SK-N-SH treated with all-trans-retinoic acid at 6 μM for 48 hours (cell line): ENCODE measurements around the gene EVC.

Experiments used
- ATAC-seq: fragments of 200-7000 bp; cut with Tn5 transposase; 3 replicates; pipeline ENCODE4 v1.9.1; 2020; ENCODE audit warnings: mild to moderate bottlenecking, moderate library complexity
- ARNTL ChIP-seq: fragments of 450-650 bp; formaldehyde crosslinking; IDR thresholded peaks from 2 replicates; pipeline ENCODE4 v1.5.0; 2020; ENCODE audit warnings: low read depth, mild to moderate bottlenecking, moderate library complexity, borderline replicate concordance
- BACH2 ChIP-seq: fragments of 250-450 bp; sonication (Bioruptor Pico); IDR thresholded peaks from 2 replicates; pipeline ENCODE4 v1.9.0; 2021; ENCODE audit warnings: mild to moderate bottlenecking, borderline replicate concordance
- CSDC2 ChIP-seq: fragments of 250-450 bp; sonication (Bioruptor Pico); IDR thresholded peaks from 2 replicates; pipeline ENCODE4 v1.5.0; 2020; ENCODE audit warnings: mild to moderate bottlenecking, moderate library complexity
- ESRRG ChIP-seq: fragments of 250-450 bp; sonication (Bioruptor Pico); IDR thresholded peaks from 2 replicates; pipeline ENCODE4 v1.6.1; 2021; ENCODE audit warnings: mild to moderate bottlenecking
- GLIS3 ChIP-seq: fragments of 250-450 bp; sonication (Bioruptor Pico); IDR thresholded peaks from 2 replicates; pipeline ENCODE4 v1.5.0; 2020; ENCODE audit warnings: mild to moderate bottlenecking, moderate library complexity
- ISL1 ChIP-seq: fragments of 250-450 bp; sonication (Bioruptor Pico); IDR thresholded peaks from 2 replicates; pipeline ENCODE4 v2.1.2; 2022; ENCODE audit warnings: mild to moderate bottlenecking, moderate library complexity
- OSR1 ChIP-seq: fragments of 250-450 bp; sonication (Bioruptor Pico); IDR thresholded peaks from 2 replicates; pipeline ENCODE4 v1.8.0; 2022; ENCODE audit warnings: moderate library complexity, mild to moderate bottlenecking, inconsistent platforms
- PATZ1 ChIP-seq: fragments of 250-450 bp; sonication (Bioruptor Pico); IDR thresholded peaks from 2 replicates; pipeline ENCODE4 v1.8.0; 2020; ENCODE audit warnings: mild to moderate bottlenecking, moderate library complexity, borderline replicate concordance
- PPARA ChIP-seq: fragments of 250-450 bp; sonication (Bioruptor Pico); IDR thresholded peaks from 2 replicates; pipeline ENCODE4 v1.5.0; 2020; ENCODE audit warnings: mild to moderate bottlenecking, borderline replicate concordance
- RARB ChIP-seq: fragments of 250-450 bp; sonication (Bioruptor Pico); IDR thresholded peaks from 2 replicates; pipeline ENCODE4 v1.8.0; 2021; ENCODE audit warnings: mild to moderate bottlenecking, moderate library complexity
- SNAI2 ChIP-seq: fragments of 250-450 bp; sonication (Bioruptor Pico); IDR thresholded peaks from 2 replicates; pipeline ENCODE4 v1.5.0; 2020; ENCODE audit warnings: mild to moderate bottlenecking, moderate library complexity
- TCF4 ChIP-seq: fragments of 250-450 bp; sonication (Bioruptor Pico); IDR thresholded peaks from 2 replicates; pipeline ENCODE4 v1.8.0; 2021; ENCODE audit warnings: mild to moderate bottlenecking, moderate library complexity, borderline replicate concordance
- TOX ChIP-seq: fragments of 250-450 bp; sonication (Bioruptor Pico); IDR thresholded peaks from 2 replicates; pipeline ENCODE4 v1.8.0; 2021; ENCODE audit warnings: mild to moderate bottlenecking, moderate library complexity, borderline replicate concordance
- TSHZ2 ChIP-seq: fragments of 250-450 bp; sonication (Bioruptor Pico); IDR thresholded peaks from 2 replicates; pipeline ENCODE4 v1.5.0; 2020; ENCODE audit warnings: mild to moderate bottlenecking, moderate library complexity
- ZC3H10 ChIP-seq: fragments of 250-450 bp; sonication (Bioruptor Pico); IDR thresholded peaks from 2 replicates; pipeline ENCODE4 v1.5.1; 2021; ENCODE audit warnings: mild to moderate bottlenecking, moderate library complexity
- ZFP3 ChIP-seq: fragments of 250-450 bp; sonication (Bioruptor Pico); IDR thresholded peaks from 2 replicates; pipeline ENCODE4 v1.5.0; 2020; ENCODE audit warnings: mild to moderate bottlenecking, moderate library complexity
- ZFP30 ChIP-seq: fragments of 450-650 bp; formaldehyde crosslinking; IDR thresholded peaks from 2 replicates; pipeline ENCODE4 v1.5.0; 2022; ENCODE audit warnings: mild to moderate bottlenecking, moderate library complexity
- ZNF565 ChIP-seq: fragments of 450-650 bp; formaldehyde crosslinking; conservative IDR thresholded peaks from 2 replicates; pipeline ENCODE4 v1.5.0; 2020; ENCODE audit warnings: low read depth, mild to moderate bottlenecking, moderate library complexity
- ZNF70 ChIP-seq: fragments of 450-650 bp; formaldehyde crosslinking; IDR thresholded peaks from 2 replicates; pipeline ENCODE4 v1.5.0; 2020; ENCODE audit warnings: mild to moderate bottlenecking, moderate library complexity
- ZNF8 ChIP-seq: fragments of 450-650 bp; formaldehyde crosslinking; IDR thresholded peaks from 2 replicates; pipeline ENCODE4 v1.5.0; 2020; ENCODE audit warnings: mild to moderate bottlenecking, moderate library complexity
- TF ChIP-seq, protein P1 (sequence below): fragments of 250-450 bp; sonication (Bioruptor Pico); IDR thresholded peaks from 2 replicates; pipeline ENCODE4 v1.5.1; 2021; ENCODE audit warnings: mild to moderate bottlenecking, moderate library complexity
- TF ChIP-seq, protein P2 (sequence below): fragments of 250-450 bp; sonication (Bioruptor Pico); IDR thresholded peaks from 2 replicates; pipeline ENCODE4 v1.8.0; 2021; ENCODE audit warnings: low read depth, mild to moderate bottlenecking, moderate library complexity, borderline replicate concordance
- TF ChIP-seq, protein P3 (sequence below): fragments of 250-450 bp; sonication (Bioruptor Pico); IDR thresholded peaks from 2 replicates; pipeline ENCODE4 v1.5.1; 2020; ENCODE audit warnings: low read depth, mild to moderate bottlenecking, moderate library complexity

The EVC gene

DNA sequence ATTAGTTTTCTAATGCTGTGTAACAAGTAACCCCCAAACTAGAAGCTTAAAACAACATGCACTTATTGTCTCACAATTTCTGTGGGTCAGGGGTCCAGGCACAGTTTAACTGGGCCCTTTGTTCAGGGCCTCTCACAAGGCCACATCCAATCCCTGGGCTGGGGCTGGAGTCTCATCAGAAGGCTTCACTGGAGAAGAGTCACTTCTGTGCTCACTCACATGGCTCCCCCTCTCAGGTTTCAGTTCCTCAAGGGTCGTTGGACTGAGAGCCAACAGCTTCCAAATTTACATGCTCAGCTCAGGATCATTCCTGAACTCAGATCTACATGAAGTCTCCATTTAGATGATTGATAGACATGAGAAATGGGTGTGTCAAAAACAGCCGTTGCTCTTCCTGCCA, 77.1 kb downstream of the EVC start:
- TF ChIP-seq ZC3H10 (no peak), ZNF565 (no peak), GLIS3 (CRISPR knock-in tag) (no peak), ARNTL (no peak), TCF4 (no peak), RARB (CRISPR knock-in tag) (no peak), ISL1 (CRISPR knock-in tag) (no peak), PPARA (CRISPR knock-in tag) (no peak), ZFP3 (CRISPR knock-in tag) (no peak), BACH2 (CRISPR knock-in tag) (no peak), ZNF70 (CRISPR knock-in tag) (no peak), CSDC2 (CRISPR knock-in tag) (no peak), TOX (CRISPR knock-in tag) (no peak)
- TF ChIP-seq, protein P1, sequence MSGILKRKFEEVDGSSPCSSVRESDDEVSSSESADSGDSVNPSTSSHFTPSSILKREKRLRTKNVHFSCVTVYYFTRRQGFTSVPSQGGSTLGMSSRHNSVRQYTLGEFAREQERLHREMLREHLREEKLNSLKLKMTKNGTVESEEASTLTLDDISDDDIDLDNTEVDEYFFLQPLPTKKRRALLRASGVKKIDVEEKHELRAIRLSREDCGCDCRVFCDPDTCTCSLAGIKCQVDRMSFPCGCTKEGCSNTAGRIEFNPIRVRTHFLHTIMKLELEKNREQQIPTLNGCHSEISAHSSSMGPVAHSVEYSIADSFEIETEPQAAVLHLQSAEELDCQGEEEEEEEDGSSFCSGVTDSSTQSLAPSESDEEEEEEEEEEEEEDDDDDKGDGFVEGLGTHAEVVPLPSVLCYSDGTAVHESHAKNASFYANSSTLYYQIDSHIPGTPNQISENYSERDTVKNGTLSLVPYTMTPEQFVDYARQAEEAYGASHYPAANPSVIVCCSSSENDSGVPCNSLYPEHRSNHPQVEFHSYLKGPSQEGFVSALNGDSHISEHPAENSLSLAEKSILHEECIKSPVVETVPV (CRISPR knock-in tag) = no peak
- TF ChIP-seq, protein P2, sequence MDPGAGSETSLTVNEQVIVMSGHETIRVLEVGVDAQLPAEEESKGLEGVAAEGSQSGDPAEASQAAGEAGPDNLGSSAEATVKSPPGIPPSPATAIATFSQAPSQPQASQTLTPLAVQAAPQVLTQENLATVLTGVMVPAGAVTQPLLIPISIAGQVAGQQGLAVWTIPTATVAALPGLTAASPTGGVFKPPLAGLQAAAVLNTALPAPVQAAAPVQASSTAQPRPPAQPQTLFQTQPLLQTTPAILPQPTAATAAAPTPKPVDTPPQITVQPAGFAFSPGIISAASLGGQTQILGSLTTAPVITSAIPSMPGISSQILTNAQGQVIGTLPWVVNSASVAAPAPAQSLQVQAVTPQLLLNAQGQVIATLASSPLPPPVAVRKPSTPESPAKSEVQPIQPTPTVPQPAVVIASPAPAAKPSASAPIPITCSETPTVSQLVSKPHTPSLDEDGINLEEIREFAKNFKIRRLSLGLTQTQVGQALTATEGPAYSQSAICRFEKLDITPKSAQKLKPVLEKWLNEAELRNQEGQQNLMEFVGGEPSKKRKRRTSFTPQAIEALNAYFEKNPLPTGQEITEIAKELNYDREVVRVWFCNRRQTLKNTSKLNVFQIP (CRISPR knock-in tag) = no peak
- TF ChIP-seq, all 23 proteins: peak for 0
- no peak for ATAC-seq

DNA sequence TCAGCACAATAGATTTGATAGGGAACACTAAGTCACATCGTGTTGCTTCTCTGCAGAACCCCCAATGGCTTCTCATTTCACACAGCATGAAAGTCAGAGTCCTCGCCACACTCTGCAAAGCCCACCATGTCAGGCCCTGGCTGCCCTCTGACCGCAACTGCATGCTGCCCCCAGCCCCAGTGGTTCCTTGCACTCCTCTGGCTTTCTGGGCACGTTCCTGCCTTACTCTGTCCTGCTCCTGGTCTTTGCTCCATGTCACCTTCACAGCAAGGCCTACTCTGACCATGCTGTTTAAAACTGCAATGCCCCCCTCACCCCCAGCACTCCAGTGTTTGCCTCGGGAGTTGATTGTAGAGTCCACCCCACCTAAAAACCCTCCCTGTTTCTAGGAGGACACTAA, 78.1 kb downstream of the EVC start:
- TF ChIP-seq ZNF8 = no peak
- ATAC-seq = no peak

DNA sequence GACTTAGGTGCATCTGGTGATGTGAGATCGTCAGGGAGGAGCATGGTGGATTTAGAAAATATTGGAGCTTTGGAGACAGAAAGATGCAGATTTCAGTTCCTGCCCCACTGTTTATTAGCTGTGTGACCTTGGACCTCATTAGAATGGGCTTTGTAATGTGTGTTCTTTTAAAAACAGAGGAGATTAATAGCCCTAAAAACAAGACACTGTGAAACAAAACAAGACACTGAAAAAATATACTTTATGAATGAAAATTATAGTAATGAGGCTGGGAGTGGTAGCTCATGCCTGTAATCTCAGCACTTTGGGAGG, 79.5 kb downstream of the EVC start:
- no peak for TF ChIP-seq ZC3H10
- TF ChIP-seq ARNTL = no peak
- no peak for TF ChIP-seq PPARA (CRISPR knock-in tag)
- TF ChIP-seq OSR1 (CRISPR knock-in tag) = no peak
- no peak for TF ChIP-seq TCF4
- no peak for TF ChIP-seq RARB (CRISPR knock-in tag)
- TF ChIP-seq, protein P1 (CRISPR knock-in tag) = no peak
- no peak for TF ChIP-seq ZFP30 (CRISPR knock-in tag)
- no peak for TF ChIP-seq TOX (CRISPR knock-in tag)
- no peak for TF ChIP-seq ESRRG (CRISPR knock-in tag)
- no peak for TF ChIP-seq TSHZ2 (CRISPR knock-in tag)
- no peak for TF ChIP-seq ZNF8
- no peak for TF ChIP-seq SNAI2 (CRISPR knock-in tag)
- no peak for TF ChIP-seq GLIS3 (CRISPR knock-in tag)
- TF ChIP-seq ISL1 (CRISPR knock-in tag) = no peak
- no peak for TF ChIP-seq PATZ1
- no peak for TF ChIP-seq CSDC2 (CRISPR knock-in tag)
- TF ChIP-seq, protein P2 (CRISPR knock-in tag) = no peak
- TF ChIP-seq, protein P3, sequence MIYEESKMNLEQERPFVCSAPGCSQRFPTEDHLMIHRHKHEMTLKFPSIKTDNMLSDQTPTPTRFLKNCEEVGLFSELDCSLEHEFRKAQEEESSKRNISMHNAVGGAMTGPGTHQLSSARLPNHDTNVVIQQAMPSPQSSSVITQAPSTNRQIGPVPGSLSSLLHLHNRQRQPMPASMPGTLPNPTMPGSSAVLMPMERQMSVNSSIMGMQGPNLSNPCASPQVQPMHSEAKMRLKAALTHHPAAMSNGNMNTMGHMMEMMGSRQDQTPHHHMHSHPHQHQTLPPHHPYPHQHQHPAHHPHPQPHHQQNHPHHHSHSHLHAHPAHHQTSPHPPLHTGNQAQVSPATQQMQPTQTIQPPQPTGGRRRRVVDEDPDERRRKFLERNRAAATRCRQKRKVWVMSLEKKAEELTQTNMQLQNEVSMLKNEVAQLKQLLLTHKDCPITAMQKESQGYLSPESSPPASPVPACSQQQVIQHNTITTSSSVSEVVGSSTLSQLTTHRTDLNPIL (CRISPR knock-in tag) = no peak
- TF ChIP-seq BACH2 (CRISPR knock-in tag) = no peak
- no peak for ATAC-seq
